ENCODE measurements around the gene HAT1. TPM values are rescaled to one million over a fixed set of nuclear protein-coding genes. Genes with fewer than 3 reads are reported as not detected.

Gene HAT1
- polyA plus RNA-seq, 1 donor from 2014 or later, result 39.8 TPM

GRCh38 chr2:171919453-171919852, 2.8 kb upstream of the HAT1 start:
- Histone ChIP-seq H3K9me2 (ENCODE audit: insufficient read depth, low read length) (no peaks in the 10 kb centered on the region), H3K4me2 (ENCODE audit: low read length) (no peak overlapping the region), H3F3A (ENCODE audit: insufficient read depth, low read length, poor library complexity, severe bottlenecking) (no peaks in the 10 kb centered on the region), H3K9ac (ENCODE audit: low read length) (no peak overlapping the region), H3K27ac (ENCODE audit: low read length) (no peak overlapping the region), H3K79me2 (replicated peaks; ENCODE audit: insufficient read depth, low read length) (peaks cover 18% of the 10 kb centered on the region), H3K36me3 (ENCODE audit: insufficient read depth, low read length) (no peaks in the 10 kb centered on the region), H4K20me1 (ENCODE audit: insufficient read depth) (no peaks in the 10 kb centered on the region), H3K4me3 (ENCODE audit: low read length) (no peak overlapping the region), H2AFZ (ENCODE audit: low read depth, low read length) (no peak overlapping the region), H3K27me3 (ENCODE audit: insufficient read depth, low read depth, low read length) (no peaks in the 10 kb centered on the region), H3K9me3 (ENCODE audit: low read length) (no peaks in the 10 kb centered on the region)
- TF ChIP-seq REST (IDR thresholded peaks at IDR 0.05; ENCODE audit: borderline replicate concordance), result no peak
- TF ChIP-seq MXI1 (conservative IDR thresholded peaks at IDR 0.05; ENCODE audit: poor library complexity, severe bottlenecking), result no peak
- TF ChIP-seq RAD21 (conservative IDR thresholded peaks at IDR 0.05), result no peak
- no peak for TF ChIP-seq EP300 (conservative IDR thresholded peaks at IDR 0.05; ENCODE audit: poor library complexity, severe bottlenecking)
- TF ChIP-seq POLR2AphosphoS5 (IDR thresholded peaks at IDR 0.05), result no peak
- TF ChIP-seq EZH2 (IDR thresholded peaks at IDR 0.05; ENCODE audit: borderline replicate concordance, insufficient read depth, low read length, poor library complexity, severe bottlenecking), result no peak
- TF ChIP-seq, protein P1, sequence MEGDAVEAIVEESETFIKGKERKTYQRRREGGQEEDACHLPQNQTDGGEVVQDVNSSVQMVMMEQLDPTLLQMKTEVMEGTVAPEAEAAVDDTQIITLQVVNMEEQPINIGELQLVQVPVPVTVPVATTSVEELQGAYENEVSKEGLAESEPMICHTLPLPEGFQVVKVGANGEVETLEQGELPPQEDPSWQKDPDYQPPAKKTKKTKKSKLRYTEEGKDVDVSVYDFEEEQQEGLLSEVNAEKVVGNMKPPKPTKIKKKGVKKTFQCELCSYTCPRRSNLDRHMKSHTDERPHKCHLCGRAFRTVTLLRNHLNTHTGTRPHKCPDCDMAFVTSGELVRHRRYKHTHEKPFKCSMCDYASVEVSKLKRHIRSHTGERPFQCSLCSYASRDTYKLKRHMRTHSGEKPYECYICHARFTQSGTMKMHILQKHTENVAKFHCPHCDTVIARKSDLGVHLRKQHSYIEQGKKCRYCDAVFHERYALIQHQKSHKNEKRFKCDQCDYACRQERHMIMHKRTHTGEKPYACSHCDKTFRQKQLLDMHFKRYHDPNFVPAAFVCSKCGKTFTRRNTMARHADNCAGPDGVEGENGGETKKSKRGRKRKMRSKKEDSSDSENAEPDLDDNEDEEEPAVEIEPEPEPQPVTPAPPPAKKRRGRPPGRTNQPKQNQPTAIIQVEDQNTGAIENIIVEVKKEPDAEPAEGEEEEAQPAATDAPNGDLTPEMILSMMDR (IDR thresholded peaks at IDR 0.05; ENCODE audit: poor library complexity, severe bottlenecking), result no peak
- TF ChIP-seq SMC3 (conservative IDR thresholded peaks at IDR 0.05; ENCODE audit: poor library complexity), result no peak
- TF ChIP-seq TAF1 (IDR thresholded peaks at IDR 0.05; ENCODE audit: low read depth), result no peak

DNA sequence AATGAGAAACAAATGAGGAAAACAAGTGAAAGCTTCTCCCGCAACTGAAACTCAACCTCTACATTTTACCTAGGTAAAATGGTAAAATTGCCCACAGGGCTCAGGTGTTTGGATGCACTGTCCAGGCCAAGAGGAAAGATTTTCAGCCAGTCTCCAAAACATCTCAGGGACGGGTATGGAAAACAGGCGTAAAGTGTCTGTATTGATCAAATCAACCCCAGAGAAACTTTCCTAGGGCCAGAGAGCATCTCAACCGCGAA, 361 bp upstream of the HAT1 start:
- TF ChIP-seq POLR2AphosphoS5 (IDR thresholded peaks at IDR 0.05) (no peak), EP300 (conservative IDR thresholded peaks at IDR 0.05; ENCODE audit: poor library complexity, severe bottlenecking) (no peak), MXI1 (conservative IDR thresholded peaks at IDR 0.05; ENCODE audit: poor library complexity, severe bottlenecking) (no peak), EZH2 (IDR thresholded peaks at IDR 0.05; ENCODE audit: borderline replicate concordance, insufficient read depth, low read length, poor library complexity, severe bottlenecking) (no peak), SMC3 (conservative IDR thresholded peaks at IDR 0.05; ENCODE audit: poor library complexity) (no peak), REST (IDR thresholded peaks at IDR 0.05; ENCODE audit: borderline replicate concordance) (no peak), RAD21 (conservative IDR thresholded peaks at IDR 0.05) (no peak), TAF1 (IDR thresholded peaks at IDR 0.05; ENCODE audit: low read depth) (no peak)
- TF ChIP-seq, protein P1 (IDR thresholded peaks at IDR 0.05; ENCODE audit: poor library complexity, severe bottlenecking), result no peak

More for the DNA sequence above, 361 bp upstream of the HAT1 start:
- peak overlapping the region; percentile 72 for H3K9ac ChIP-seq (ENCODE audit: low read length)
- peak overlapping the region; percentile 81 for H3K27ac ChIP-seq (ENCODE audit: low read length)
- H3K9me3 ChIP-seq (ENCODE audit: low read length), result no peaks in the 10 kb centered on the region
- H2AFZ ChIP-seq (ENCODE audit: low read depth, low read length), result peak overlapping the region; percentile 67
- no peaks in the 10 kb centered on the region for H3K27me3 ChIP-seq (ENCODE audit: insufficient read depth, low read depth, low read length)
- H3K79me2 ChIP-seq (replicated peaks; ENCODE audit: insufficient read depth, low read length), result peaks cover 37% of the 10 kb centered on the region
- no peaks in the 10 kb centered on the region for H3F3A ChIP-seq (ENCODE audit: insufficient read depth, low read length, poor library complexity, severe bottlenecking)
- H3K36me3 ChIP-seq (ENCODE audit: insufficient read depth, low read length), result no peaks in the 10 kb centered on the region
- H3K4me3 ChIP-seq (ENCODE audit: low read length), result peak overlapping the region; percentile 87
- H4K20me1 ChIP-seq (ENCODE audit: insufficient read depth), result no peaks in the 10 kb centered on the region
- H3K9me2 ChIP-seq (ENCODE audit: insufficient read depth, low read length), result no peaks in the 10 kb centered on the region
- H3K4me2 ChIP-seq (ENCODE audit: low read length), result peak overlapping the region; percentile 91
